Gastroesophageal sphincter (tissue), 4 donors: ENCODE measurements around the gene TBC1D25. TPM values are rescaled to one million over a fixed set of nuclear protein-coding genes. Genes with fewer than 3 reads are reported as not detected.

ENCODE experiments used
- ATAC-seq: fragments of 150-250 bp; one replicate; pipeline ENCODE4 v1.9.1; 2016; ENCODE audit warnings: mild to moderate bottlenecking, moderate library complexity
- H3K27ac ChIP-seq, 4 donors: fragments of 200-600 bp; sonication (generic) in 3 of 4; 1 replicate in 3 of 4; 2 replicates in 1 of 4; pipeline ENCODE4 v1.5.1; 2016 to 2019
- H3K27me3 ChIP-seq: fragments of 200-600 bp; sonication (generic); one replicate; pipeline ENCODE4 v1.5.1; 2019
- H3K36me3 ChIP-seq, 2 donors: fragments of 200-600 bp; sonication (generic); one replicate each; pipeline ENCODE4 v1.5.1; 2019; ENCODE audit warnings: control low read depth in 1 of 2
- H3K4me1 ChIP-seq, 3 donors: fragments of 200-600 bp; sonication (generic); 1 replicate in 2 of 3; 2 replicates in 1 of 3; pipeline ENCODE4 v1.5.1; 2016 to 2019; ENCODE audit warnings: control low read depth in 2 of 3
- H3K4me3 ChIP-seq, 2 donors: fragments of 200-600 bp; sonication (generic); one replicate each; pipeline ENCODE4 v1.5.1; 2019; ENCODE audit warnings: mild to moderate bottlenecking in 1 of 2, moderate library complexity in 1 of 2
- H3K9me3 ChIP-seq, 3 donors: fragments of 200-600 bp; sonication (generic); one replicate each; pipeline ENCODE4 v1.5.1; 2017 to 2019; ENCODE audit warnings: control low read depth in 2 of 3
- EP300 ChIP-seq: sonication (generic); formaldehyde crosslinking; IDR thresholded peaks from one replicate; pipeline ENCODE4 v1.6.1; 2017; ENCODE audit warnings: antibody characterized with exemption, mild to moderate bottlenecking
- POLR2A ChIP-seq, 2 donors: fragments of 450-650 bp; IDR thresholded peaks; one replicate each; pipeline ENCODE4 v1.6.1; 2017; ENCODE audit warnings: antibody characterized with exemption in 2 of 2, mild to moderate bottlenecking in 2 of 2, moderate library complexity in 1 of 2
- POLR2AphosphoS5 ChIP-seq: sonication (generic); formaldehyde crosslinking; IDR thresholded peaks from one replicate; pipeline ENCODE4 v1.6.1; 2017; ENCODE audit warnings: antibody characterized with exemption
- WGBS, 2 donors: methylation state at CpG; one replicate each; pipeline ENCODE4 v1.1.5; 2018; ENCODE audit warnings: low coverage in 1 of 2; 5-methylcytosine and 5-hydroxymethylcytosine counted together
- total RNA-seq, 4 donors: library from RNA; depleted of rRNA; stranded (reverse); fragments of >200 nt; gene quantifications; one replicate each; pipeline ENCODE4 v1.1.0, GENCODE V29; 2016
- TF ChIP-seq, protein P1 (sequence below), 4 experiments: fragments of 200-600 bp in 2 of 4; fragments of 450-650 bp in 2 of 4; sonication (generic) in 1 of 4; IDR thresholded peaks; one replicate each; pipeline ENCODE4 v1.5.1; 2017 to 2019; ENCODE audit warnings: antibody characterized with exemption in 4 of 4, mild to moderate bottlenecking in 2 of 4, moderate library complexity in 2 of 4

The TBC1D25 gene
- total RNA-seq, 4 donors from 2014 or later = 8.4 to 16.9 (median 12.7) TPM

DNA sequence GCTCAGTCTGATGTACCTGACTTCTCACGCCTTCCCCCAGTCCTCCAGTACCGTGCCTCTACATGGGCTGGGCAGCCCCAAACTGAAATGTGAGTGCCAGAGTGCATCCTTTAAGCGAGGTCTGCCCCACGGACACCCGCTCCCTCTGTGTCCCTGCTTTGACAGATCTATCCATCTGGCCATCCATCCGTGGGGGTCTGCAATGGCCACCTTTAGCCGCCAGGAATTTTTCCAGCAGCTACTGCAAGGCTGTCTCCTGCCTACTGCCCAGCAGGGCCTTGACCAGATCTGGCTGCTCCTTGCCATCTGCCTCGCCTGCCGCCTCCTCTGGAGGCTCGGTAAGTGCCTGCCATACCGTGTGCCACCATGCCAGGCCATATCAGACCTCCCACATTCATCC lies 29.9 kb upstream of the TBC1D25 start:
- Histone ChIP-seq H3K36me3 (peaks cover 0 to 9% of the 10 kb centered on the region in 2 donors), H3K9me3 (no peaks in the 10 kb centered on the region), H3K4me3 (peak overlapping the region; percentile 75 to 100), H3K4me1 (peaks cover 0 to 11% (median 0%) of the 10 kb centered on the region in 3 donors), H3K27me3 (no peaks in the 10 kb centered on the region), H3K27ac (peak overlapping the region in 2 of 4 donors; percentile 81 to 86)
- WGBS, 2 donors = 90% methylated on average over 4 of the region's 11 CpGs; no CpG with 5 or more reads in 1 of the 2 donors
- ATAC-seq = no peak
- TF ChIP-seq, protein P1, sequence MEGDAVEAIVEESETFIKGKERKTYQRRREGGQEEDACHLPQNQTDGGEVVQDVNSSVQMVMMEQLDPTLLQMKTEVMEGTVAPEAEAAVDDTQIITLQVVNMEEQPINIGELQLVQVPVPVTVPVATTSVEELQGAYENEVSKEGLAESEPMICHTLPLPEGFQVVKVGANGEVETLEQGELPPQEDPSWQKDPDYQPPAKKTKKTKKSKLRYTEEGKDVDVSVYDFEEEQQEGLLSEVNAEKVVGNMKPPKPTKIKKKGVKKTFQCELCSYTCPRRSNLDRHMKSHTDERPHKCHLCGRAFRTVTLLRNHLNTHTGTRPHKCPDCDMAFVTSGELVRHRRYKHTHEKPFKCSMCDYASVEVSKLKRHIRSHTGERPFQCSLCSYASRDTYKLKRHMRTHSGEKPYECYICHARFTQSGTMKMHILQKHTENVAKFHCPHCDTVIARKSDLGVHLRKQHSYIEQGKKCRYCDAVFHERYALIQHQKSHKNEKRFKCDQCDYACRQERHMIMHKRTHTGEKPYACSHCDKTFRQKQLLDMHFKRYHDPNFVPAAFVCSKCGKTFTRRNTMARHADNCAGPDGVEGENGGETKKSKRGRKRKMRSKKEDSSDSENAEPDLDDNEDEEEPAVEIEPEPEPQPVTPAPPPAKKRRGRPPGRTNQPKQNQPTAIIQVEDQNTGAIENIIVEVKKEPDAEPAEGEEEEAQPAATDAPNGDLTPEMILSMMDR (IDR thresholded peaks at IDR 0.05) = no peak
- TF ChIP-seq EP300 = no peak
- no peak for TF ChIP-seq POLR2A (IDR thresholded peaks at IDR 0.05)
- no peak for TF ChIP-seq POLR2AphosphoS5

DNA sequence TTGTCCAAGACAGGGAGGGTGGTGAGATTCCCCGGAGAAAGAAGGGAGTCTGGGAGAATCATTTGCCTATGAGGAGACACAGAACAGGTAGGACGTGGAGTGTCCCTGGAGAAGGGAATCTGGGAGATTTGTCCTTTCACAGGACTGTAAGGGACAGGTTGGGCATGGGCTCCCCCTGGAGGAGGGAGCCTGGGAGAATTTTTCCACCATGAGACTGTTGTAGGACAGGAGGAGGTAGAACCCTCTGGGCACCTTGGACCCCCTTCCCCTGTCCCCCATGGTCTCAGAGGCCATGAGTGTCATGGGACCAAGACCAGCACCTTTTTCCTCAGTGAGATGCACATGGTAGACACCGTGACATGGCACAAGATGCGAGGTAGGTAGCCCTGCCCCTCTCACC lies 28.0 kb upstream of the TBC1D25 start:
- H3K27ac ChIP-seq = no peak overlapping the region
- H3K27me3 ChIP-seq = no peaks in the 10 kb centered on the region
- H3K4me1 ChIP-seq = peaks cover 0 to 11% (median 0%) of the 10 kb centered on the region in 3 donors
- H3K4me3 ChIP-seq = no peak overlapping the region
- no peaks in the 10 kb centered on the region for H3K9me3 ChIP-seq
- ATAC-seq = no peak
- no peak for TF ChIP-seq POLR2A (IDR thresholded peaks at IDR 0.05)
- no peak for TF ChIP-seq POLR2AphosphoS5
- TF ChIP-seq, protein P1 (IDR thresholded peaks at IDR 0.05) = peak in 1 of 4 experiments; percentile 33
- TF ChIP-seq EP300 = no peak
- 52% methylated on average over 4 of the region's 4 CpGs; no CpG with 5 or more reads in 1 of the 2 donors for WGBS, 2 donors
- peaks cover 0 to 27% of the 10 kb centered on the region in 2 donors for H3K36me3 ChIP-seq

DNA sequence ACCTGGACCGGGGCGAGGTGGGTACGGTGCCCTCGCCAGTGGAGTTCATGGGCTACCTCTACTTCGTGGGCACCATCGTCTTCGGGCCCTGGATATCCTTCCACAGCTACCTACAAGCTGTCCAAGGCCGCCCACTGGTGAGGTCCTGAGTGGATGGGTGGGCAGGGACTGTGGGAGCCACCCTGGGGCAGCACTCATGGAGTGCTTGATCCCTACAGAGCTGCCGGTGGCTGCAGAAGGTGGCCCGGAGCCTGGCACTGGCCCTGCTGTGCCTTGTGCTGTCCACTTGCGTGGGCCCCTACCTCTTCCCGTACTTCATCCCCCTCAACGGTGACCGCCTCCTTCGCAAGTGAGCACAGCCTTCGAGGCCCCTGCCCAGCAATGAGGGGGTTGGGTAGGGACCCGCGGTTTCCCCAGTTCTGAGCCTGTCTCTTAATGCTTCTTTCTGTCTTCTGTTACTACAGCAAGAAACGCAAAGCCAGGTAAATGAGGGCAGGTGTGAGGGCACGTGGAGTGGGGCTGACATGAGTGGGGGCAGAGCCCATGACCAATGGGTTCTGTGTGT lies 27.1 kb upstream of the TBC1D25 start:
- WGBS, 2 donors = no CpG with 5 or more reads among the region's 20 CpGs
- Histone ChIP-seq H3K36me3 (peaks cover 0 to 36% of the 10 kb centered on the region in 2 donors), H3K4me3 (no peak overlapping the region), H3K9me3 (no peaks in the 10 kb centered on the region), H3K27ac (no peak overlapping the region), H3K4me1 (peaks cover 0 to 11% (median 0%) of the 10 kb centered on the region in 3 donors), H3K27me3 (no peaks in the 10 kb centered on the region)
- no peak for ATAC-seq
- no peak for TF ChIP-seq POLR2A (IDR thresholded peaks at IDR 0.05)
- no peak for TF ChIP-seq EP300
- TF ChIP-seq POLR2AphosphoS5 = no peak
- TF ChIP-seq, protein P1 (IDR thresholded peaks at IDR 0.05) = no peak

DNA sequence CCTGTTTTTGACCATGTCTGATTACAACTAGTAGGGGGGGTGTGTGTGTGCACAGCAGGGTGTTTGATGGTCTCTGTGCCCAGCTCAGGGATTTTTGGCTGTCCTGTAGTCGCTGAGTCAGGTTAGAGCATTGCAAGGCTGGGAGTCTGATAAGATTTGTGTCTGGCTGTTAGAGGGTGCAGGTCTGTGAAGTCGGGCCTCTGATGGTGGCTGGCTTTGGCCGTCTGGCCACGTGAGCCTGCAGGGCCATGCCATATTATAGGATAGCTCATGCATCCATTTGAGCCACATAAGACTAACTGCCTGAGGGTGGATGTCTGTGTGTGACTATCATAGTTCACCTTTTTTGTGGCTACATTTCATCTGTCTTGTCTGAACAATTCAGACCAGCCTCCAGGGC lies 25.8 kb upstream of the TBC1D25 start:
- 63% methylated on average over 2 of the region's 4 CpGs; no CpG with 5 or more reads in 1 of the 2 donors for WGBS, 2 donors
- no peak for ATAC-seq
- Histone ChIP-seq H3K36me3 (peaks cover 0 to 36% of the 10 kb centered on the region in 2 donors), H3K9me3 (no peaks in the 10 kb centered on the region), H3K27me3 (no peaks in the 10 kb centered on the region), H3K27ac (no peak overlapping the region), H3K4me1 (peaks cover 0 to 11% (median 0%) of the 10 kb centered on the region in 3 donors), H3K4me3 (no peak overlapping the region)
- TF ChIP-seq POLR2AphosphoS5 (no peak), POLR2A (IDR thresholded peaks at IDR 0.05) (no peak), EP300 (no peak)
- TF ChIP-seq, protein P1 (IDR thresholded peaks at IDR 0.05) = no peak

DNA sequence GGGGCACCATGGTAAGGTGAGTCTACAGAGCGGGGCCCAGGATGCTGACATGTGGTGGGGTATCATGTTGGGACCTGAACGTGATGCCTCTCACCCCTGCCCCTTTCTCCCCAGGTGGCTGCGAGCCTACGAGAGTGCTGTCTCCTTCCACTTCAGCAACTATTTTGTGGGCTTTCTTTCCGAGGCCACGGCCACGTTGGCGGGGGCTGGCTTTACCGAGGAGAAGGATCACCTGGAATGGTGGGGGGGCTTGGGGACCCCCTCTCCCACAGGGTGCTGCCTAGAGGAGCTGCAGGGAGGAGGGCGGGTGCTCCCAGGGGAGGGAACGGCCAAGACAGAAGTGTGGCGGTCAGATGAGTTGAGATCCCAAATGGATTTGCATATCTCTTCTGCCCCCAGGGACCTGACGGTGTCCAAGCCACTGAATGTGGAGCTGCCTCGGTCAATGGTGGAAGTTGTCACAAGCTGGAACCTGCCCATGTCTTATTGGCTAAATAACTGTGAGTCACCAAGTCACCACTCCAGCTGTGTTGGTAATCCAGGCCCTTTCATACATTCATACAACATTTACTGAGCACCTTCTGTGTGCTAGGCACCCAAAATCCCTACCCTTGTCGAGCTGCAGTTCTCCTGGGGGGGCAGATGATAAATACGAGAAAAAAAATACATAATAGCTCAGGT lies 25.2 kb upstream of the TBC1D25 start:
- WGBS, 2 donors = 60 to 100% methylated on average over 1 of the region's 16 CpGs
- peaks cover 0 to 36% of the 10 kb centered on the region in 2 donors for H3K36me3 ChIP-seq
- H3K9me3 ChIP-seq = no peaks in the 10 kb centered on the region
- no peak overlapping the region for H3K4me3 ChIP-seq
- no peak overlapping the region for H3K27ac ChIP-seq
- no peak for TF ChIP-seq POLR2A (IDR thresholded peaks at IDR 0.05)
- TF ChIP-seq, protein P1 (IDR thresholded peaks at IDR 0.05) = no peak
- no peak for TF ChIP-seq POLR2AphosphoS5
- no peak for TF ChIP-seq EP300
- H3K27me3 ChIP-seq = no peaks in the 10 kb centered on the region
- ATAC-seq = no peak
- H3K4me1 ChIP-seq = peaks cover 0 to 10% (median 0%) of the 10 kb centered on the region in 3 donors
